Breast epithelium (tissue), 3 donors: Measurements from ENCODE around the gene CACNA2D3.

Experiments
- CTCF ChIP-seq, 3 donors: fragments of 450-650 bp; IDR thresholded peaks; one replicate each; pipeline ENCODE4 v1.5.1; 2016 to 2017; ENCODE audit warnings: antibody characterized with exemption in 3 of 3, mild to moderate bottlenecking in 3 of 3, moderate library complexity in 3 of 3
- POLR2AphosphoS5 ChIP-seq, 3 donors: sonication (generic); formaldehyde crosslinking; IDR thresholded peaks; one replicate each; pipeline ENCODE4 v1.6.1; 2017; ENCODE audit warnings: antibody characterized with exemption in 3 of 3

DNA sequence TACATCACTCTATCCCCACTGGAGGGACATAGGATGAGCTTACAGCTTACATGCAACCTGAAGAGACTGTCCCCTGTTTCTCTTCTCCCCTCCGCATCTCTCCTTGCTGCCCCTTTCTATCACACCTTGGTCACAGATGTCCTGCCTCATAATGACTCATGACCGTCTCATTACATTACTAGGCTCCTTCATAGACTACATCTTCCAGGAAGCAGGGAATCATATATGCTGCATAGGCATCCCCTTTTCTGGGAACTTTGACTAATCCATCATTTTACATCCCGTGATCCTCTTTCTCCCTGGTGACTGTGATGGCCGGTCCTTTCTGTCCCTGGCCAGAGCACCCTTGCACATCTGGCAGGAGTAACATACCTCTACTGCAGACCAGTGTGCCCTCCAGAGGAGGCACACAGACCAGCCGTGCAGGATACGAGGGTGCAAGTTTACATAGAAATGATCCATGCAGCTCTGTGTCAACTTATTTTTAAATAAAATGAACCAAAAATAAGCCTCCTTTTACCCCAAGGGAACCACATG is 188.9 kb downstream of the CACNA2D3 start:
- no peak for TF ChIP-seq CTCF (IDR thresholded peaks at IDR 0.05)
- TF ChIP-seq POLR2AphosphoS5 (IDR thresholded peaks at IDR 0.05) = no peak
